HepG2 (cell line): ENCODE results near the gene CPEB3. TPM values are rescaled to one million over a fixed set of nuclear protein-coding genes. Genes with fewer than 3 reads are reported as not detected.

Experiments used
- AHDC1 ChIP-seq: sonication (generic); formaldehyde crosslinking; IDR thresholded peaks from 2 replicates; pipeline ENCODE4 v1.5.1; 2020; ENCODE audit warnings: mild to moderate bottlenecking, missing genetic modification reagents, borderline replicate concordance
- ARHGAP35 ChIP-seq: sonication (generic); formaldehyde crosslinking; IDR thresholded peaks from 2 replicates; pipeline ENCODE4 v1.9.0; 2022; ENCODE audit warnings: mild to moderate bottlenecking, inconsistent platforms, moderate library complexity, missing genetic modification reagents, borderline replicate concordance
- DPF2 ChIP-seq: sonication (generic); formaldehyde crosslinking; IDR thresholded peaks from 2 replicates; pipeline ENCODE4 v1.4.0; 2020; ENCODE audit warnings: mild to moderate bottlenecking, low read depth, missing genetic modification reagents, borderline replicate concordance
- EP300 ChIP-seq, 3 experiments: sonication (generic) in 1 of 3; formaldehyde crosslinking in 1 of 3; IDR thresholded peaks; 2 replicates each; pipeline versions ENCODE4 v1.5.1 to v1.6.1; 2011 to 2020; ENCODE audit warnings: low read depth in 2 of 3, low read length in 2 of 3, borderline replicate concordance in 1 of 3, improper control_type of control experiment in 1 of 3, mild to moderate bottlenecking in 1 of 3, missing genetic modification reagents in 1 of 3, moderate library complexity in 1 of 3
- GLI4 ChIP-seq: sonication (generic); formaldehyde crosslinking; IDR thresholded peaks from 2 replicates; pipeline ENCODE4 v1.5.1; 2020; ENCODE audit warnings: missing genetic modification reagents, mild to moderate bottlenecking, moderate library complexity, borderline replicate concordance
- HES4 ChIP-seq: sonication (generic); formaldehyde crosslinking; IDR thresholded peaks from 2 replicates; pipeline ENCODE4 v1.9.0; 2021; ENCODE audit warnings: mild to moderate bottlenecking, missing genetic modification reagents, borderline replicate concordance
- HNRNPLL ChIP-seq: fragments of 200-400 bp; formaldehyde crosslinking; IDR thresholded peaks from 2 replicates; pipeline ENCODE4 v1.6.1; 2017; ENCODE audit warnings: mild to moderate bottlenecking, low read depth, low read length; ENCODE audit not compliant: poor library complexity, severe bottlenecking
- HOMEZ ChIP-seq: IDR thresholded peaks from 2 replicates; pipeline ENCODE4 v1.6.1; 2016; ENCODE audit warnings: low read depth
- KLF12 ChIP-seq: sonication (generic); formaldehyde crosslinking; IDR thresholded peaks from 2 replicates; pipeline ENCODE4 v1.4.0; 2020; ENCODE audit warnings: missing genetic modification reagents, borderline replicate concordance
- PCBP2 ChIP-seq: fragments of 200-400 bp; formaldehyde crosslinking; optimal IDR thresholded peaks from 2 replicates; pipeline ENCODE3; 2018; ENCODE audit warnings: low read length, low read depth; ENCODE audit not compliant: poor library complexity, severe bottlenecking
- RCOR2 ChIP-seq: IDR thresholded peaks from 2 replicates; pipeline ENCODE4 v1.6.1; 2016; ENCODE audit warnings: missing biosample characterization, missing genetic modification reagents
- SIX1 ChIP-seq: sonication (generic); formaldehyde crosslinking; IDR thresholded peaks from 2 replicates; pipeline ENCODE4 v1.4.0; 2020; ENCODE audit warnings: missing genetic modification reagents, borderline replicate concordance
- ZNF556 ChIP-seq: sonication (generic); formaldehyde crosslinking; IDR thresholded peaks from 2 replicates; pipeline ENCODE4 v1.4.0; 2020; ENCODE audit warnings: mild to moderate bottlenecking, missing genetic modification reagents, borderline replicate concordance
- ZNF572 ChIP-seq: sonication (generic); formaldehyde crosslinking; IDR thresholded peaks from 2 replicates; pipeline ENCODE4 v1.5.1; 2020; ENCODE audit warnings: mild to moderate bottlenecking, missing genetic modification reagents
- ZNF644 ChIP-seq: IDR thresholded peaks from 2 replicates; pipeline ENCODE4 v1.6.1; 2016; ENCODE audit warnings: low read depth
- polyA plus RNA-seq, 8 experiments: library from polyadenylated mRNA; depleted of rRNA in 3 of 8; stranded (reverse) in 7 of 8; unstranded in 1 of 8; fragments of >200 nt; fragmentation: Illumina TruSeq in 4 of 8; extraction: Trizol in 4 of 8; gene quantifications; 2 replicates each; pipeline versions ENCODE4 v1.2.1 to v1.2.3, GENCODE V29; 2011 to 2016; ENCODE audit warnings: low read depth in 4 of 8, missing spikeins in 1 of 8, mixed read lengths in 1 of 8; ENCODE audit not compliant: insufficient read depth in 1 of 8
- total RNA-seq, 5 experiments: library from RNA; depleted of rRNA; stranded (reverse); fragments of >200 nt; fragmentation: Illumina TruSeq; extraction: Trizol; gene quantifications; 2 replicates each; pipeline ENCODE4 v1.2.3, GENCODE V29; 2016; ENCODE audit warnings: low read depth in 1 of 5
- TF ChIP-seq, protein P1 (sequence below): sonication (generic); formaldehyde crosslinking; IDR thresholded peaks from 2 replicates; pipeline ENCODE4 v1.9.0; 2021; ENCODE audit warnings: missing genetic modification reagents, mild to moderate bottlenecking, borderline replicate concordance
- TF ChIP-seq, protein P2 (sequence below): sonication (generic); formaldehyde crosslinking; IDR thresholded peaks from 2 replicates; pipeline ENCODE4 v1.5.0; 2020; ENCODE audit warnings: missing genetic modification reagents, mild to moderate bottlenecking, borderline replicate concordance
- TF ChIP-seq, protein P3 (sequence below): conservative IDR thresholded peaks from 2 replicates; pipeline ENCODE4 v1.6.1; 2018; ENCODE audit warnings: missing genetic modification reagents

Gene CPEB3
- total and polyA plus RNA-seq, 2 of the 13 experiments (the other 11 are each of a cell fraction or from before 2014, with no cell fraction given) = 0.66 to 0.70 TPM

DNA sequence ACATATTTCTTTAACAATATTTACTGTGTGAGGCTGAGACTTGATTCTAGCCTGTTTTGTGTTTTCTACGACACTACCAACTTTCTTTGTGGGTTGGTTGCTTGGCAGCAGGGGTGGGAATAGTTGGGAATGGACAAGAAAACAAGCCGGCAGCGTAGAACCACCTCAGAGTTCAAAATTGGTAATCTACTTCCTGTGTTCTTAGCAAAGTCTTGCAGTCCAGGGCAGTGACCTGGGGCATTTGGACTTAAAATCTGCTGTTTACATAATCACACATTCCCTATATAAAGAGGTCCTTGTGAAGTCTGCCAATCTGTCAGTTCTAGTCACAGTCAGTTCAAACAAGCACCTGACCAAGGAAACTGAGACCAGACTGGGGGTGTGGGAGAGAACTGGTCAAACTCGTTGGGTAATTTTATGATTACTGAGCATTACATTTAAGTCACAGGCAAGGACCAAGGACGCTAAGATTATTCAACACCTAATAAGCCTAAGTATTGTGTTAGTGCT lies 167.9 kb downstream of the CPEB3 start (continued):
- TF ChIP-seq, protein P1, sequence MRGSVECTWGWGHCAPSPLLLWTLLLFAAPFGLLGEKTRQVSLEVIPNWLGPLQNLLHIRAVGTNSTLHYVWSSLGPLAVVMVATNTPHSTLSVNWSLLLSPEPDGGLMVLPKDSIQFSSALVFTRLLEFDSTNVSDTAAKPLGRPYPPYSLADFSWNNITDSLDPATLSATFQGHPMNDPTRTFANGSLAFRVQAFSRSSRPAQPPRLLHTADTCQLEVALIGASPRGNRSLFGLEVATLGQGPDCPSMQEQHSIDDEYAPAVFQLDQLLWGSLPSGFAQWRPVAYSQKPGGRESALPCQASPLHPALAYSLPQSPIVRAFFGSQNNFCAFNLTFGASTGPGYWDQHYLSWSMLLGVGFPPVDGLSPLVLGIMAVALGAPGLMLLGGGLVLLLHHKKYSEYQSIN = no peak
- no peak for TF ChIP-seq KLF12
- no peak for TF ChIP-seq GLI4 (CRISPR knock-in tag)
- 0 out of 2 replicates have a peak, but pooled peaks have one; percentile 14 for TF ChIP-seq HOMEZ
- peak; percentile 74; the same call in 1 of the 2 replicates for TF ChIP-seq DPF2 (CRISPR knock-in tag)
- no peak for TF ChIP-seq SIX1 (CRISPR knock-in tag)
- TF ChIP-seq, protein P2, sequence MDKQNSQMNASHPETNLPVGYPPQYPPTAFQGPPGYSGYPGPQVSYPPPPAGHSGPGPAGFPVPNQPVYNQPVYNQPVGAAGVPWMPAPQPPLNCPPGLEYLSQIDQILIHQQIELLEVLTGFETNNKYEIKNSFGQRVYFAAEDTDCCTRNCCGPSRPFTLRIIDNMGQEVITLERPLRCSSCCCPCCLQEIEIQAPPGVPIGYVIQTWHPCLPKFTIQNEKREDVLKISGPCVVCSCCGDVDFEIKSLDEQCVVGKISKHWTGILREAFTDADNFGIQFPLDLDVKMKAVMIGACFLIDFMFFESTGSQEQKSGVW (CRISPR knock-in tag) = no peak
- TF ChIP-seq PCBP2 = no peak
- no peak for TF ChIP-seq HNRNPLL
- no peak for TF ChIP-seq ZNF556 (CRISPR knock-in tag)
- TF ChIP-seq ARHGAP35 = no peak
- no peak for TF ChIP-seq ZNF572 (CRISPR knock-in tag)
- TF ChIP-seq, protein P3, sequence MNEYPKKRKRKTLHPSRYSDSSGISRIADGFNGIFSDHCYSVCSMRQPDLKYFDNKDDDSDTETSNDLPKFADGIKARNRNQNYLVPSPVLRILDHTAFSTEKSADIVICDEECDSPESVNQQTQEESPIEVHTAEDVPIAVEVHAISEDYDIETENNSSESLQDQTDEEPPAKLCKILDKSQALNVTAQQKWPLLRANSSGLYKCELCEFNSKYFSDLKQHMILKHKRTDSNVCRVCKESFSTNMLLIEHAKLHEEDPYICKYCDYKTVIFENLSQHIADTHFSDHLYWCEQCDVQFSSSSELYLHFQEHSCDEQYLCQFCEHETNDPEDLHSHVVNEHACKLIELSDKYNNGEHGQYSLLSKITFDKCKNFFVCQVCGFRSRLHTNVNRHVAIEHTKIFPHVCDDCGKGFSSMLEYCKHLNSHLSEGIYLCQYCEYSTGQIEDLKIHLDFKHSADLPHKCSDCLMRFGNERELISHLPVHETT (CRISPR knock-in tag) = no peak; the same call in 1 of the 2 replicates
- TF ChIP-seq HES4 (CRISPR knock-in tag) = no peak
- peak; percentile 76 for TF ChIP-seq RCOR2 (CRISPR knock-in tag)
- TF ChIP-seq ZNF644 (CRISPR knock-in tag) = no peak
- peak in 1 of 2 experiments; percentile 91; a peak in 2 of 4 replicates for TF ChIP-seq EP300 (IDR thresholded peaks at IDR 0.05; ENCODE audit: low read depth in 2 of 2, low read length in 2 of 2)
- peak; percentile 60; the same call in 1 of the 2 replicates for TF ChIP-seq EP300 (CRISPR knock-in tag; IDR thresholded peaks at IDR 0.05; ENCODE audit: borderline replicate concordance)
- TF ChIP-seq AHDC1 (CRISPR knock-in tag) = peak; percentile 86; the same call in 1 of the 2 replicates
